GM19193 (cell line): Measurements from ENCODE around the gene TMEM61.

Source experiments
- POLR2A ChIP-seq: IDR thresholded peaks from 4 replicates; pipeline ENCODE4 v1.6.1; 2011; ENCODE audit not compliant: insufficient read depth, insufficient read length; ENCODE audit errors: extremely low read depth

TMEM61 gene

GRCh38 chr1:55034476-55035133 lies 54.2 kb downstream of the TMEM61 start:
- TF ChIP-seq POLR2A: no peak

GRCh38 chr1:55035904-55036303 lies 55.5 kb downstream of the TMEM61 start:
- TF ChIP-seq POLR2A: no peak

DNA sequence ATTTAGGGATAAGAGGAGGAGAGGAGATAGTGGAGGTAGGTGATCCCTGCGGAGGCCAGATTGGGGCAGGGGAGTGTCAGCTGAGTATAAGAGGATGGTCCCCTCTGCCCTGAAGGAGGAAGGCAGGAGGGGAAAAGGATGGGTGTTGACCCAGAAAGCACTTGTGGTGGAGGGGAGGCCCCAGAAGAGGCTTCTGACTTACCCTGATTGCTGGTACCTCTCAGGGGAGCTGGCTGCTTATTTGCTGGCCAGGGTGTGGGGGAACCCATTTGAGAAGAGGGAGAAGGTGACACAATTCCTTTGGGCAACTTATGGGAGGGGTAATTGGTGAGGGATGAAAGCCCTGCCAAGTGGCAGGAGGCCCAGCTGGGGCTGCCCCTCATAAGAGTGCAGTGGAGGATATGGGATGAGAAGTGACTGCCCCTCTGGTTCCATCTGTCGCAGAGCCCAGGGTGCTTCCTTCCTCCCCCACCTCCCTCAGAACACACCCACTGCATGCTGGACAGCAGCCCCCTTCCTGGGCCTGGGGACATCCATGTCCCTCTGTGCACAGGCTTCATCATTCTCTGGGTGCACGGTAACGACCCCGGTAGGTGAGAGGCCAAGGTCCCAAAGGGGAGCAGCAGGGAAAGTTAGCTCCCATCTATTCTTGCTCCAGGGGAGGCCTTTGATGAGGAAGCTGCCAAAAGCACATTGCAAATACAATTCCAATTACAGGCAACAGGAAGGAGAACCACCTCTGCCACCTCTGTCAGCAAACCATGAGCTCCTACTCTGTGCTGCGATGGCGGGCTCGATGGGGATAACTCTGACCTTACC lies 57.5 kb downstream of the TMEM61 start:
- TF ChIP-seq POLR2A: no peak

DNA sequence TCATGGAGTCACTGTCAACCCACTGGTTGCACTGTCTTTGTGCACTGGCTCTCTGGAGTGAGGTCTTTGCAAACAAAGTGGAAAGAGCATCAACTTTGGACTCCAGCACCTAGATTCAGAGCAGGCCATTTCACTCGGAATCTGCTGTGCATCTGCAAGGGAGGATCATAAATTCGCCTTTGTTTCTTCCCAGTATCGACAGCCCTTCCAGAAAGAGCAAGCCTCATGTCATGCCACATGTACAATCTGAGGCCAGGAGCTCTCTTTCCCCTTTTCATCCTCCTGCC lies 58.1 kb downstream of the TMEM61 start:
- no peak for TF ChIP-seq POLR2A

- TF ChIP-seq POLR2A: no peak
Observed at GRCh38 chr1:55038974-55039341, 58.5 kb downstream of the TMEM61 start.

GRCh38 chr1:55039342-55040082 lies 59.1 kb downstream of the TMEM61 start, which contains the start of gene PCSK9:
TSS of gene PCSK9 (plus strand) at chr1:55039548. CDS start at chr1:55039838, 290 bp downstream.
- TF ChIP-seq POLR2A: no peak

DNA sequence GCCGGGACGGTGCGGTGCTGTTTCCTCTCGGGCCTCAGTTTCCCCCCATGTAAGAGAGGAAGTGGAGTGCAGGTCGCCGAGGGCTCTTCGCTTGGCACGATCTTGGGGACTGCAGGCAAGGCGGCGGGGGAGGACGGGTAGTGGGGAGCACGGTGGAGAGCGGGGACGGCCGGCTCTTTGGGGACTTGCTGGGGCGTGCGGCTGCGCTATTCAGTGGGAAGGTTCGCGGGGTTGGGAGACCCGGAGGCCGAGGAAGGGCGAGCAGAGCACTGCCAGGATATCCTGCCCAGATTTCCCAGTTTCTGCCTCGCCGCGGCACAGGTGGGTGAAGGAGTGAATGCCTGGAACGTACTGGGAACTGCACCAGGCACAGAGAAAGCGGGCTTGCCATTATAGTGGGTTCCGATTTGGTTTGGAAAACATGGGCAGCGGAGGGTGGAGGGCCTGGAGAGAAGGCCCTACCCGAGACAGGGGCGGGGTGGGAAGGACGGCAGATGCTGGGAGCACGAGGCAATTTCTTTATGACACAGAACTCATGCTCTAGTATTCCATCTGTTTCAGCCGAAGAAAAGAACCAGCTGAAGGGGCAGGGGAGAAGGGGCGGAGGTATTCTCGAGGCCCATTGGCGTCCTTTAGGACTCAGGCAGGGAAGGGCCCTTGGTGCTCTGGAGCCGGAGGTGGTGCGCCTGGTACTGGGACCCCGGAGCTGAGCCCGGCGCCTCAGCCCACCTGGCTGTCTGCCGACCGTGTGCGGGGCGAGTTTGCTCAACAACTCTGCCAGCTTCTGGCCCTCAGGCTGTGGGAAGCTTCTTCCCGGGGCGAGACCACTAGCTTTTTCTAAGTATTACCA lies 59.9 kb downstream of the TMEM61 start:
- TF ChIP-seq POLR2A: no peak

- no peak for TF ChIP-seq POLR2A
Observed at GRCh38 chr1:55040933-55041494, 60.6 kb downstream of the TMEM61 start.

GRCh38 chr1:55041613-55042012 lies 61.2 kb downstream of the TMEM61 start:
- TF ChIP-seq POLR2A: no peak
